Stimulated activated naive CD8-positive, alpha-beta T cell treated with anti-CD3 and anti-CD28 coated beads, Interleukin-15, amount 100 ng/mL, for 72 hours (primary cell): ENCODE results near the gene SCRN1.
"Not testable (repeated sequence)": the region's sequence is repeated elsewhere in the genome, so short reads cannot be mapped to it uniquely, and the experiment has no call there.

ENCODE experiments used
- ATAC-seq: fragments of 150-1000 bp; cut with Tn5 transposase; 2 replicates; pipeline ENCODE4 v1.10.0; 2021; ENCODE audit warnings: mild to moderate bottlenecking, moderate library complexity
- DNase-seq, 2 donors: peaks; one replicate each; pipeline ENCODE4 v3.0.0; 2021 to 2022
- H3K27ac Mint-ChIP-seq, 2 donors: one replicate each; pipeline ENCODE4 v1.8.0; 2022; ENCODE audit warnings: mild to moderate bottlenecking in 2 of 2, mixed read lengths in 2 of 2, moderate library complexity in 2 of 2
- H3K27me3 Mint-ChIP-seq: one replicate; pipeline ENCODE4 v1.8.0; 2022; ENCODE audit warnings: mixed read lengths
- H3K4me1 Mint-ChIP-seq: one replicate; pipeline ENCODE4 v1.8.0; 2022; ENCODE audit warnings: mild to moderate bottlenecking, mixed read lengths
- H3K4me3 Mint-ChIP-seq, 2 donors: one replicate each; pipeline ENCODE4 v1.8.0; 2022; ENCODE audit warnings: mild to moderate bottlenecking in 2 of 2, mixed read lengths in 2 of 2, moderate library complexity in 1 of 2
- H3K9me3 Mint-ChIP-seq, 2 donors: one replicate each; pipeline ENCODE4 v1.8.0; 2022; ENCODE audit warnings: mixed read lengths in 2 of 2

SCRN1 gene

GRCh38 chr7:29900745-29901144, 88.9 kb downstream of the SCRN1 start:
- Mint-ChIP-seq H3K4me3 (no peak overlapping the region), H3K27ac (no peak overlapping the region), H3K27me3 (peaks cover 9% of the 10 kb centered on the region), H3K4me1 (no peaks in the 10 kb centered on the region), H3K9me3 (peaks cover 13 to 27% of the 10 kb centered on the region in 2 donors)
- ATAC-seq, result no peak
- no peak for DNase-seq

DNA sequence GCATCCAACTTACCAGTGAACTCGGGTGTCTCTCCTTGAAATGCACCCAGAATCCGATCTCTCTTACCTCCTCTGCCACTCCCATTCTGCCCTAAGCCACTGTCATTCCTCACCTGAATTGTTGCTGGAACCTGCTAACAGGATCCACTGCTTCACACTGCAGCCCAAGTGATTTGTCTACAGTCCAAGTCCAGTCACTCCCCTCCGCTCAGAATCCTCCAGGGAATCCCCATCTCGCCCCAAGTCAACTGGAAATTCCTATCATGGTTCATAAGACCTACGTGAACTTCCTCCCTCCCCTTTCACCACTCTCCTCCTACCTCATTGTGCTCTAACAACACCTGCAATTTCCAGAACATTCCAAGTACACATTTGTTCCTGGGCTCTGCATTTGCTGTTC, 91.3 kb downstream of the SCRN1 start:
- Mint-ChIP-seq H3K27ac (no peak overlapping the region), H3K4me1 (no peaks in the 10 kb centered on the region), H3K9me3 (peaks cover 7 to 15% of the 10 kb centered on the region in 2 donors), H3K27me3 (no peaks in the 10 kb centered on the region), H3K4me3 (no peak overlapping the region)
- ATAC-seq, result no peak
- no peak for DNase-seq

GRCh38 chr7:29896685-29897411, 92.8 kb downstream of the SCRN1 start:
- DNase-seq (no peak), ATAC-seq (no peak)
- Mint-ChIP-seq H3K4me1 (no peaks in the 10 kb centered on the region), H3K27ac (no peak overlapping the region), H3K9me3 (peaks cover 7 to 15% of the 10 kb centered on the region in 2 donors), H3K27me3 (no peaks in the 10 kb centered on the region), H3K4me3 (no peak overlapping the region)

GRCh38 chr7:29895559-29895958, 94.0 kb downstream of the SCRN1 start:
- no peak overlapping the region for H3K27ac Mint-ChIP-seq
- no peaks in the 10 kb centered on the region for H3K4me1 Mint-ChIP-seq
- ATAC-seq (no peak), DNase-seq (no peak)
- no peaks in the 10 kb centered on the region for H3K27me3 Mint-ChIP-seq
- H3K9me3 Mint-ChIP-seq, result peaks cover 7 to 15% of the 10 kb centered on the region in 2 donors
- no peak overlapping the region for H3K4me3 Mint-ChIP-seq

DNA sequence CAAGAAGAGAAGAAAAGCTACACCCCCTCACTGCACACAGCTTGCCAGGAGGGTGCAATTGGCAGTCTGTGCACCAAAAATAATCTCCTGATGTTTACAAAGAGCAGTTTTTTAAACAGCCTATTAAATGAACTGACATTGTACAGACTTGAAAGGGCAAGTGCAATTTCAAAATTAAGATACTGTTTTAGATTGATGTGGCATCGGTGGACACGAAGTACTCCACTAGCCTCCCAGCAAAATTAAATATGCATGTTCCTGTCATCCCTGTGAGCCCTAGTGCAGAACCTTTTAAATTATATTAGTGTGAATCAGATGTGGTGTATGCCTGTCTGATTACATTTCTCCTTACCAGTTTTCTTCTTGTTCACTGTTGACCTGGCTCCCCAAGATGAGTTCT, 95.3 kb downstream of the SCRN1 start:
- DNase-seq, result no peak
- Mint-ChIP-seq H3K9me3 (peaks cover 7 to 15% of the 10 kb centered on the region in 2 donors), H3K27ac (no peak overlapping the region), H3K4me3 (no peak overlapping the region), H3K4me1 (no peaks in the 10 kb centered on the region), H3K27me3 (no peaks in the 10 kb centered on the region)
- ATAC-seq, result no peak

DNA sequence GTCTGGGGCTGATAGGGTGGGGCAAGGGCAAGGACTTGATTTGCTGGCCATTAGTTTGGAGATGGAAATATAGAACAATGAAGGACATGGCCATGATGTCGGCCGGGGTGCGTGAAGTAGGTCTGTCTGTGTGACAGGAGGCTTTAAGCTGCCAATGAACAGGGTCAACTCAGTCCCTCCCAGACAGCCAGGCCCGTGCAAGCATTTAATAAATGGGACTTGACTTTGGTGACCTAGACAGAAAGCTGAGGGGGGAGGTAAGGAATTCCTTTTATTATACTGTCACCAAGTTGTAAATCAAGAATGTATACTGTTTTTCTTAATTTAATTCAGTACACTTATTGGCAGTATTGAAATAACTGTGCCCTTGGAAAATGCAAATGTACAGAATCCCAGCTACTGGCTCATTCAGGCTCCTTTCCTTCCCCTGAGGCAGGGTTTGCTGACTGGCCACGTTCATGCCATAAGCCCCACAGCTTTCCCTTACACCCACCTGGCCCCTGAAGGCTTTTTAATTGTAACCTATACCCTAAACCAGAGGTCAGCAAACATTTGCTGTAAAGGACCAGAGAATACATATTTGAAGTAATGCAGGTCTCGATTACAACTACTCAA, 96.1 kb downstream of the SCRN1 start:
- Mint-ChIP-seq H3K4me1 (no peaks in the 10 kb centered on the region), H3K4me3 (no peak overlapping the region)

GRCh38 chr7:29892231-29892630, 97.4 kb downstream of the SCRN1 start:
- H3K27me3 Mint-ChIP-seq, result no peaks in the 10 kb centered on the region
- peak; percentile 9 for ATAC-seq
- no peak for DNase-seq
- no peak overlapping the region for H3K27ac Mint-ChIP-seq
- H3K4me3 Mint-ChIP-seq, result no peak overlapping the region
- peaks cover 0 to 6% of the 10 kb centered on the region in 2 donors for H3K9me3 Mint-ChIP-seq
- no peaks in the 10 kb centered on the region for H3K4me1 Mint-ChIP-seq

More for the DNA sequence above, 96.1 kb downstream of the SCRN1 start:
- DNase-seq (no peak), ATAC-seq (no peak)
- peaks cover 7 to 13% of the 10 kb centered on the region in 2 donors for H3K9me3 Mint-ChIP-seq
- no peak overlapping the region for H3K27ac Mint-ChIP-seq
- no peaks in the 10 kb centered on the region for H3K27me3 Mint-ChIP-seq

GRCh38 chr7:29891766-29892165, 97.8 kb downstream of the SCRN1 start:
- Mint-ChIP-seq H3K27ac (peak overlapping the region in 1 of 2 donors; percentile 42), H3K9me3 (peaks cover 0 to 2% of the 10 kb centered on the region in 2 donors), H3K4me1 (no peaks in the 10 kb centered on the region), H3K27me3 (no peaks in the 10 kb centered on the region), H3K4me3 (no peak overlapping the region)
- no peak for DNase-seq
- ATAC-seq, result no peak

DNA sequence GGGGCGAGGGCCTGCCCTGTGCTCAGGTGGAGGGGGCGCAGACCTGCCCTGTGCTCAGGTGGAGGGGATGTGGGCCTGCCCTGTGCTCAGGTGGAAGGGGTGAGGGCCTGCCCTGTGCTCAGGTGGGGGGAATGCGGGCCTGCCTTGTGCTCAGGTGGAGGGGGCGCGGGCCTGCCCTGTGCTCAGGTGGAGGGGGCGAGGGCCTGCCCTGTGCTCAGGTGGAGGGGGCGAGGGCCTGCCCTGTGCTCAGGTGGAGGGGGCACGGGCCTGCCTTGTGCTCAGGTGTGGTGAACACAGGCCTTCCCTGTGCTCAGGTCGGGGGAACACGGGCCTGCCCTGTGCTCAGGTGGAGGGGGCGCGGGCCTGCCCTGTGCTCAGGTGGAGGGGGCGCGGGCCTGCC, 98.8 kb downstream of the SCRN1 start:
- DNase-seq, H3K4me3 Mint-ChIP-seq, ATAC-seq, H3K27me3 Mint-ChIP-seq, H3K27ac Mint-ChIP-seq, H3K4me1 Mint-ChIP-seq, H3K9me3 Mint-ChIP-seq: not testable (repeated sequence)

DNA sequence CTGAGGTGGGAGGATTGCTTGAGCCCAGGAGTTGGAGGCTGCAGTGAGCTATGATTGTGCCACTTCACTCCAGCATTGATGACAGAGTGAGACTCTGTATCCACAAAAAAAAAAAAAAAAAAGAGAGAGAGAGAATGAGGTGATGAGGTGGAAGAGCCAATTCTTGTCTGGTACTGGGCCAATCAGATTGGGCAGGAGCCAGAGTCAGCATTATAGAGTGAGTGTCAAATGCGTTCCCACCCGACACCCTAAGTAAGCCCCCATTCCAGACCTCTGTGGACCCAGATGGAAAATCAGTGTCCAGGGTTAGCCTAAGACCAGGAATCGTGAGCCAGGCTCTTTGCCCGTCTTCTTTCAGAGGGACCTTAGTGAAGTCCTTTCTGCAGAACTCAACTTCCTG, 99.3 kb downstream of the SCRN1 start:
- Mint-ChIP-seq H3K9me3 (no peaks in the 10 kb centered on the region), H3K4me3 (no peak overlapping the region), H3K4me1 (no peaks in the 10 kb centered on the region), H3K27me3 (no peaks in the 10 kb centered on the region), H3K27ac (no peak overlapping the region)
- ATAC-seq (no peak), DNase-seq (no peak)

DNA sequence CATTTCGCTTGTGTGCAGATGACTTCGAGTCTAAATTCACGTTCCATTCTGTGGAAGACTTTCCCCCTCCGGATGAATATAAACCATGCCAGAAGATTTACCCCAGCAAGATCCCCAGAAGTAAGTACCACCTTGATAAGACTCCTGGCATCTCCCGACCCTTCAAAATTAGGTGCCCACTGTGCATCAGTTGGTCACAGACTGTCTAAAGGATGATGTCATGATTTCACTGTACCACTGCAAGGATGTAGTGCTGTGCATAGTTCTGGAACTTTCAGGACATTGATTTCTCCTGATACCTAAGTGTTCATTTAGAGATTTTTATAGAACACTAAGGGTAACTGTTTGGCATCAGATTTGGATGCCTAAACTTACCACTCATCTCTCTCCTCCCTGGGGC, 100.3 kb downstream of the SCRN1 start:
- Mint-ChIP-seq H3K9me3 (no peaks in the 10 kb centered on the region), H3K27ac (no peak overlapping the region), H3K4me3 (no peak overlapping the region), H3K27me3 (no peaks in the 10 kb centered on the region), H3K4me1 (no peaks in the 10 kb centered on the region)
- DNase-seq (no peak), ATAC-seq (no peak)

DNA sequence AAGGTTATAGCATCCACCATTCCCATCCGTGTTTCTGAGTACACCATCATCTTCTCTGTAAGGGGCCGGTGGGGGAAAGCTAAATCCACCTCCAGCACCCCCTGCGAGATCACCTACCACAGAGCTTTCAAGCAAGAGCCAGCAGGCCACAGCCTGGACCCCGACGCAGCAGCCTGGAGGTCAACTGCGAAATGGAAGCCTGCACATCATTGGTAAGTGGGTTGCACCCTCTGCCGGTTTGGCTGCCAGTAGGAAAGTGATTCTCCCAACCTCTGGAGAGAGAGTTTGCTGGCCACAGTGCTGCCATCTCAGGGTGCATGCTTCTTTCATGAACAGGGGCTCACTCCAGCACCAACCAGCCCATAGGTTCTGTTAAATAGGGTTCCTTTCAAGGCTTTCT, 101.6 kb downstream of the SCRN1 start:
- peaks cover 7% of the 10 kb centered on the region for H3K4me1 Mint-ChIP-seq
- H3K4me3 Mint-ChIP-seq, result no peak overlapping the region
- DNase-seq (no peak), ATAC-seq (no peak)
- no peaks in the 10 kb centered on the region for H3K9me3 Mint-ChIP-seq
- peak overlapping the region in 1 of 2 donors; percentile 41 for H3K27ac Mint-ChIP-seq
- H3K27me3 Mint-ChIP-seq, result no peaks in the 10 kb centered on the region

GRCh38 chr7:29886827-29887226, 102.8 kb downstream of the SCRN1 start:
- H3K4me3 Mint-ChIP-seq, result no peak overlapping the region
- no peaks in the 10 kb centered on the region for H3K27me3 Mint-ChIP-seq
- peaks cover 18% of the 10 kb centered on the region for H3K4me1 Mint-ChIP-seq
- ATAC-seq, result no peak
- H3K27ac Mint-ChIP-seq, result no peak overlapping the region
- H3K9me3 Mint-ChIP-seq, result no peaks in the 10 kb centered on the region
- DNase-seq, result no peak

GRCh38 chr7:29885626-29886025, 104.0 kb downstream of the SCRN1 start:
- ATAC-seq (no peak), DNase-seq (no peak)
- Mint-ChIP-seq H3K9me3 (no peaks in the 10 kb centered on the region), H3K27me3 (no peaks in the 10 kb centered on the region), H3K27ac (no peak overlapping the region), H3K4me1 (peaks cover 18% of the 10 kb centered on the region), H3K4me3 (no peak overlapping the region)

- Mint-ChIP-seq H3K9me3 (no peaks in the 10 kb centered on the region), H3K4me3 (no peak overlapping the region)
Observed at GRCh38 chr7:29884399-29885272, 105.0 kb downstream of the SCRN1 start.

More at GRCh38 chr7:29884399-29885272, 105.0 kb downstream of the SCRN1 start:
- H3K27me3 Mint-ChIP-seq, result no peaks in the 10 kb centered on the region
- peak; percentile 39 for ATAC-seq
- DNase-seq, result no peak
- no peak overlapping the region for H3K27ac Mint-ChIP-seq
- peaks cover 18% of the 10 kb centered on the region for H3K4me1 Mint-ChIP-seq
